NCI-H1436 (cell line): ENCODE data around the gene SMIM13.
"Not testable (repeated sequence)": the region's sequence is repeated elsewhere in the genome, so short reads cannot be mapped to it uniquely, and the experiment has no call there.

Source experiments
- DNase-seq: peaks from one replicate; lab custom pipeline; 2025; lab: John Stamatoyannopoulos, UW

SMIM13 gene

GRCh38 chr6:11083956-11084355 is 9.7 kb upstream of the SMIM13 start:
- no peak for DNase-seq

- DNase-seq = no peak
Observed at GRCh38 chr6:11085758-11086435, 7.7 kb upstream of the SMIM13 start.

GRCh38 chr6:11087141-11087812 is 6.4 kb upstream of the SMIM13 start:
- not testable (repeated sequence) for DNase-seq

DNA sequence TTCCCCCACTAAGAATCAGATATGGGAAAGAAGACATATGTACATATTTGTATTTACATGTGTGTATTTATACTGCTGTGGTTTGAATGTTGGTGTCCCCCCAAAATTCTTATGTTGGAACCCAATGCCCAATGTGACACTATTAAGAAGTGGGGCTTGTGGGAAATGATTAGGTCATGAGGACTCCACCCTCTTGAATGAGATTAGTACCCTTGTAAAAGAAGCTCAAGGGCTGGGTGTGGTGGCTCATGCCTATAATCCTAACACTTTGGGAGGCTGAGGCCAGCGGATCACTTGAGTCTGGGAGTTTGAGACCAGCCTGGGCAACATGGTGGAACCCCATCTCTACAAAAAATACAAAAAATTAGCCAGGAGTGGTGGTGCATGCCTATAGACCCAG is 3.9 kb upstream of the SMIM13 start:
- no peak for DNase-seq

DNA sequence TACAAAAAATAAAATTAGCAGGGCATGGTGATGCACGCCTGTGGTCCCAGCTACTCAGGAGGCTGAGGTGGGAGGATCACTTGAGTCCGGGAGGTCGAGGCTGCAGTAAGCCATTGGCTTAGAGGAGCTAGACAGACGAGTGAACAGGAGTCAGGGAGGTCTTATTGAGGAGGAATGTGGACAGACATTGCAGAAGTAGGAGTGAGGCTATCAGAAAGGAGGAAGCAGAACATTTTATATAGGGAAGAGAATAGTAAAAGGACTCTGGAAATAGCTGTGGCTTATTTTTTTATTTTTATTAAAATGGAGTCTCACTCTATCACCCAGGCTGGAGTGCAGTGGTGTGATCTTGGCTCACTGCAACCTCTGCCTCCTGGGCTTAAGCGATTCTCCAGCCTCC is 2.5 kb upstream of the SMIM13 start:
- not testable (repeated sequence) for DNase-seq

DNA sequence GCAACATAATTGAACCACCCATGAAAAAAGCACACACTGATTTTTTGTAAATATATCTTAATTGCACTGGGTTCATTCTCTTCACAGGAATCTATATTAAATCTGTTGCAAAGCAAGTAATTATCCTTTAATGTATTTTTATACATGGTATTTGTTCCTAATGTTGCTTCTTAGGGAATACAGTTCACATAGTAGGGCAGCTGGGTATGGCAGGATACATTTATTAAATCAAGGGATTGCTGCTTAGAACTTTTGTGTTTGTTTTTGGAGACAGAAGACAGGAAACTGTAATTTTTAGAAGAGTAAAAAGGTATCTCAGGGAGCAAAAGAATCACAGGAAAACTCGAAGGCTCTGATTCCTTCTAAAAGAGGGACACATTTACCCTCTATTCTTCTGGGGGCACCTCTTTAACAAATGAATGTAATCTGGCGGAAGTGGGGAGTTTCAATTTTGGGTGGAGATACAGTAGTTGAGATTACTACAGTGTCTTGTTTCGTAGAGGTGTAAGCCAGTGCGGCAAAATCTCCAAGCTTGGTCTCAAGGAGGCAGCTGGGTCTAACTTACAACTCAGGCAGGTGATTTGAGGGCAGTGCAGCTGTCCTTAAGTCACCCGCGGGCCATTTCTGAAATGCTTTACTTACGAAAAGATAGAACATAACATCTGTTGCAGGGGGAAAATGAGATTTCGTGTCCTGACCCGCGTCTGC is 812 bp upstream of the SMIM13 start:
- peak; percentile 24 for DNase-seq

- DNase-seq = no peak
Observed at GRCh38 chr6:11093376-11093625, 333 bp upstream of the SMIM13 start.

- DNase-seq = no peak
Observed at GRCh38 chr6:11094411-11094851, 797 bp downstream of the SMIM13 start.

DNA sequence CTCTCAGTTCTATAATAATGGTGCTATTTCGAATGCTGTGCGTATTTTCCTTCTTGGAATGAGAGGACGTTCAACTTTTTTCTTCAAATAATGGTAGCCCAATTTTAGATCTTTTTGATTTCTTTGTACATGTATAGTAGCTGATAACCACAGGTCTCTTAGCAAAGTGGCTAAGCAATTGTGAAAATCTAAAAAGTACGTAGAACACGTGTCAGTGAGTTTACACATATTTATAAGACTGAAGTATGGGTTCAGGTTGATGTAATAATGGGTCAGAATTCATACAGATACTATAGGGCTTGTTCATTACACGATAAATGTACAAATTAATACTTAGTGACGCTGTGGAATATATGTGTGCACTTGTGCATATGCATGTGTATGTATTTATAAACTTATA is 1.3 kb downstream of the SMIM13 start:
- DNase-seq = no peak

DNA sequence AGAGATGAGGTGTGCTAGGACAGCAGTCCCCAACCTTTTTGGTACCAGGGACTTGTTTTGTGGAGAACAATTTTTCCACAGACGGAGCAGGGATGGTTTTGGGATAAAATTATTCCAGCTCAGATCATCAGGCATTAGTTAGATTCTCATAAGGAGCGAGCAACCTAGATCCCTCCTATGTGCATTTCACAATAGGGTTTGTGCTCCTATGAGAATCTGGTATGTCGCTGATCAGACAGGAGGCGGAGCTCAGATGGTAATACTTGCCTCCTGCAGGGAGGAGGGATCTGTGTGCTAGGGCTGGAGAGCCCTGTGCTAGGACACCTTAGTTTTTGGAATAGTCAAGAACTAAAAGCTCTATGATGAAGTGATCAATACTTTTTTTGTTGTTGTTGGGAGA is 2.5 kb downstream of the SMIM13 start:
- DNase-seq = no peak

GRCh38 chr6:11097476-11097875 is 3.8 kb downstream of the SMIM13 start:
- DNase-seq = no peak

DNA sequence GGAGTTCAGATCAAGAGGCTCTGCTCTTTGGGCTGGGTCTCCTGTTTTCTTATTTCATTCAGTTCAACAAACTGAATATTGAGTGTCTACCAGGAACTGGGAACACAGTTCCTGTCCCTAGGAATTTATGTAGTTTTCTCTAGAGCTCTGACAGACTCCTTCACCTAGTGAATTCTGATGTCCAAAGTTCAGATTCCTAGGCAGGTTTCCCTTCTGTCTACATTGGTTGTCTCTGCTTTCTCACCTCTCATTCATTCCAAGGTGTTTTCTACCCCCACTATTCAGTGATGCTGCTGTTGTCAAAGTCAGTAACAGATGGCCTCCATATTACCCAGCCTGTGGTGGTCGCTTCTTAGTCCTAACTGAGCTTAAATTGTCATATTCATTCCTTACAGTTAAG is 4.4 kb downstream of the SMIM13 start:
- no peak for DNase-seq

- no peak for DNase-seq
Observed at GRCh38 chr6:11101417-11101816, 7.8 kb downstream of the SMIM13 start.

- no peak for DNase-seq
Observed at GRCh38 chr6:11103065-11103464, 9.4 kb downstream of the SMIM13 start.

GRCh38 chr6:11108726-11109125 is 15.1 kb downstream of the SMIM13 start:
- no peak for DNase-seq

GRCh38 chr6:11110921-11111768 is 17.5 kb downstream of the SMIM13 start, which contains the start of gene ERVFRD-1:
ERVFRD-1 (minus strand) TSS chr6:11111725; CDS start chr6:11105310, 6,415 bp downstream.
- no peak for DNase-seq

DNA sequence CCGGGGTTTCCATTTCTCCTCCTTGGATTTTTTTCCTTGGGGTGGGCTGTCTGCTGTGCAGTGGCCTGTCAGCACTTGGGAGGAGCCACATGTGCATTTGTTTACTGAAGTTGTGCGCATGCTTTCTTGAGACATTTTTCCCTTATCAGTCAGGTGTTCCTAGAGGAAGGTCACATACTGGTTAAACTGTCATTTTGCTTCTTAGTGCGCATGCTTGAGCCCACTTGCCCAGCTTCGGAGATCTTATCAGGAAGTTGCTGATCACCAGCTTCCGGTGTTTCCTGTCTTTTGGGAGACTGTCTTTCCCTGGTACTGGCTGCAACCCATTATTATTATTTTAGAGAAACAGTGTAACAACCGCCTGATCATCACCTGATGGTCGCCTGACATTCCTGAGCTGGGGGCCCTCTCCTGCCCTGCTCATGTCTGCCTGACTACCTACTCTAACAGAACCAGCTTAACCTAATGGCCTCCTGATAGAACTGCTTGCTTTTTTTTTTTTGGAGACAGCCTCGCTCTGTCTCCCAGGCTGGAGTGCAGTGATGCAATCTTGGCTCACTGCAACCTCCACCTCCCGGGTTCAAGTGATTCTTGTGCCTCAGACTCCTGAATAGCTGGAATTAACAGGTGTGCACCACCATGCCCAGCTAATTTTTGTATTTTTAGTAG is 18.3 kb downstream of the SMIM13 start:
- no peak for DNase-seq

DNA sequence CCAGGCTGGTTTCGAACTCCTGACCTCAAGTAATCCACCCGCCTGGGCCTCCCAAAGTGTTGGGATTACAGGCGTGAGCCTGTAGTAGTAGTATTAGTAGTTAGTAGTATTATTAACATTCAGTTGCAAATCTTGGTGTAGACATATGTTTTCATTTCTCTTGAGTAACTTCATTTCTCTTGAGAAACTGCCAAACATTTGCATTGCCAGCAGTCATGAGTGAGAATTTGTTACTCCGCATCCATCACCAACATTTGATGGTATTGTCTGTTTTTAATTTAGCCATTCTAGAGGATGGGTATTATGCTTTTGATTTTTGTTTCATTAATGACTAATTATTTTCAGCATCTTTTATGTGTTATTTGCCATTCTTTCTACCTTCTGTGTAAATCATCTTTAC is 19.4 kb downstream of the SMIM13 start:
- DNase-seq = no peak

GRCh38 chr6:11115808-11116536 is 22.3 kb downstream of the SMIM13 start:
- not testable (repeated sequence) for DNase-seq

- peak; percentile 56 for DNase-seq
Observed at GRCh38 chr6:11120271-11121005, 26.8 kb downstream of the SMIM13 start.
